Jurkat, Clone E6-1 (cell line): ENCODE data around the gene HIKESHI.

Experiments used
- DNase-seq: peaks from one replicate; pipeline ENCODE4 v3.0.0-alpha.2; 2011; ENCODE audit warnings: low read depth, low spot score
- H3K4me3 ChIP-seq: 2 replicates; pipeline ENCODE4 v1.5.1; 2011; ENCODE audit warnings: mild to moderate bottlenecking, low read length, control low read depth, moderate library complexity

HIKESHI gene

DNA sequence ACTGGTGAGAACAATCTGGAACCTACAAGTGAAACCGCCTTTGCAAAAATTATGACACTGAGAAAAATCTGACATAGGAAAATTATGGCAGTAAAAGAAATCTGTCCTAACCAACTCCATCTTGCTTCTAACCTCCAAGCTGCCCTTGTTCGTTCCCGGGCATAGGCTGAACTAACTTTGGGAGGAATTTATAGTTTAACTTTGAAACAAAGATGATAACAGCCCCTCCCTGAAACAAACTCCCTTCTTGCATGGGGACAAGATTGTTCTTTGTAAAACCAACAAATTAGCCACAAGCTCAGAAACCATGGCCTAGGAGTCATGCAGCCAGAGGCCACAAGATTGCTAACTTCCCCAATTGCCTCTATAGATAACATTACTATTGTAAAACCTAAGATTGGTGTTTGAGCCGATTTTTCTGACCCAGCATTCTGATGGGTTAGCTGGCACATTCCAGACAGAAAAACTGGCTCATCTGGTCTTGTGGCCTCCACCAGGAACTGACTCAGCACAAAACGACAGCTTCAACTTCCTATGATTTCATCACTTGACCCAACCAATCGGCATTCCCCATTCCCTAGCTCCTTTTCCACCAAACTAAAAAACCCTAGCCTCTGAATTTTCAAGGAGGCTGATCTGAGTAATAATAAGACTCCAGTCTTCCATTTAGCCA lies 69.0 kb downstream of the HIKESHI start:
- H3K4me3 ChIP-seq = no peak overlapping the region
- no peak for DNase-seq

DNA sequence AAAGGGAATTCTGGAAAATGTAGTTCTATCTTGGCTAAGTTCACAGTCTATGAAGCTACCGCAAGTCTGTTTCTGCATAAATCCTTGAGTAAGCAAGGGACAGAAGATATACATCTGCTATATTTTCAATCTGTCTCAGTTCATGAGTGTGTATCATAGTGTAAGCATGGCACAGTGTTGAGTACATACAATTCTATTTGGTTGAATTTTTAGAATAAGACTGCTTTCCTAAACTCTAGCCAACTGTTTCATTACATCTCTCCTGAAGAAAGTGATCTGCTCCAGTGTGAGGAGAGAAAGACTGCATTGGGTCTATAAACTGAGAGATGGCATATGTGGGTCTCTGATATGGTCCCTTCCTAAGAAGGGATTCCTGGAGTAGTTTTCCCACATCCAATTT lies 70.0 kb downstream of the HIKESHI start:
- no peak for DNase-seq
- no peak overlapping the region for H3K4me3 ChIP-seq

DNA sequence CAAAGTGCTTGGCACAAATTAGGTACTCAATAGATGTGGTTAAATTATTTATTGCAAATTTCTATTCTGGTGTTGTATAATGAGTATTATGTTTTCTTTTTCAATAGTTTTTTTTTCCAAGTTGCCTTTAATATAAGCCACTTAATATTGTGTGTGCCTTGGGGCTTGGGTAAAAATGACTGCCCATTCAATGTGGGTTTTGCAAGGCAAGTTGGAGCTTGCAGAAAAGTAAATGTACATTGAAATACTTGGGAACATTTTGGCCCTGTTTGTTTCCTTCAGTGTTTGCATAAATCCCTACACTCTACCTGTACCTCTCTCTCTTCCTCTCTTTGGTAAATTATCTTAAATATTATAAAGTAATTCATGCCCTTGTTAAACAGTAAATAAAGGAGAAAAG lies 70.5 kb downstream of the HIKESHI start:
- no peak overlapping the region for H3K4me3 ChIP-seq
- no peak for DNase-seq

GRCh38 chr11:86374069-86374468 lies 72.0 kb downstream of the HIKESHI start:
- H3K4me3 ChIP-seq = no peak overlapping the region
- DNase-seq = no peak

DNA sequence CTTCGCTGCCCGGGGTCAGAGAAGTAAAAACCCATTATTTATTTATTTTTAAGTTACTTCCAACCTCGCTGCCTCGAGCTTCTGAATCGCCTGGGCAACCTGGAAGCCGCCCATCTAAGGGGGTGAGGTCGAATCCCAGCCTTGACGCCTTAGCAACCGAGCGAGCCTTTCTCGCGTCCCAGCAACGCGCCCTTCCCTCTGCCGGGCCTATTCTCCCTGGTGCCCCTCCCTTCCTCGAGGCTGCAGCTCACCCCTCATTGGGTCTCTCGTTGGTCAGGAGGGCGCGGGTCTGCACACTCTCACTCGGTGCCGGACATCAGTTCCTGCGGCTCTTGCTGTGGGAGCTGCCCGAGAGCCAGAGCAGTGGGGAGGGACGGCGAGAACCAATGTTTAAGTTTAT lies 72.5 kb downstream of the HIKESHI start, which contains the start of gene CCDC81:
Gene CCDC81 (plus strand): TSS at position 302 of the 400 bp plus-strand sequence. CDS start 277 bp downstream, outside the sequence.
- no peak for DNase-seq
- H3K4me3 ChIP-seq = no peak within 1 kb of the TSS

- DNase-seq = no peak
- no peak overlapping the region for H3K4me3 ChIP-seq
These were observed 75.9 kb downstream of the HIKESHI start for GRCh38 chr11:86377972-86378371.

GRCh38 chr11:86380295-86381059 lies 78.4 kb downstream of the HIKESHI start:
- no peak for DNase-seq
- H3K4me3 ChIP-seq = no peak overlapping the region

DNA sequence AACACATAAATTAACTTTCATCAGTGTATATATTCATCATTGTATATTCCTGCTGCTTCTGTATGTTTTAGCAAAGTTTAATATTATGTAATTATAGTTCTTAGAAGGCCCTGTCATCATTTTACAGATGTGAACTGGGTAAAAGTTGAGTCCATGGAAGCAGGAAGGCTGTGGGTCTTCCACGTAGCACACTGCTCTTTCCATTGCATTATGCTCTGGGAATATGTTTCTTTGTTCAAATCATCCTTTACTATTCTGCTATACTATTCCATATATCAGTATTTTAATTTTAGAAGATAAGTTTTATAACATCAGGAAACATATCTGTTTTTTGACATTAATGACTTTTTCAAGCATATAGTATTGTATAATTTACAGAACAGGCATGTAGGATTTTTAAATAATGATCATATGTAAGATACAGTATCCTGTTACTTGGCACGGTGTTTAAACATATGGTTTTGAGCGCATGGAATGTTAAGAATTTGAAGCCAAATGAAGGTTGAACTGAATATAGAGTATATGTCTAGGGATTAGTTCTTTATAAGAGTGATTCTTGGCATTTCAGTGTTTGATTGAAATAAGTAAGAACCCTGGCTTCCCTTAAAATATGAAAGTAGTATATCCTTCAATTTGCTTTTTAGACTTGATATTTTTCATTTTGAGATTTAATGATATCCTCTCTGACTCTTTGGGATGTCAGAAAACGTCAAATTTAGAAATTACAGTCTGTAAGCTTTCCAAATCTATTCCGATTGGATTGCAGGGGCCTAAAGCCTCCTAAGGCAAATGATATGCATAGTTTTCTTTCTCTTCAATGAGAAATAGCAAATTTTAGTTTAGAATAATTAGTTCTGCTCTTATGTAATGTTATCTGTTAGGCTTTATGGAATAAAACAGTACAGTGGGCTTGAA lies 81.3 kb downstream of the HIKESHI start:
- DNase-seq = no peak

DNA sequence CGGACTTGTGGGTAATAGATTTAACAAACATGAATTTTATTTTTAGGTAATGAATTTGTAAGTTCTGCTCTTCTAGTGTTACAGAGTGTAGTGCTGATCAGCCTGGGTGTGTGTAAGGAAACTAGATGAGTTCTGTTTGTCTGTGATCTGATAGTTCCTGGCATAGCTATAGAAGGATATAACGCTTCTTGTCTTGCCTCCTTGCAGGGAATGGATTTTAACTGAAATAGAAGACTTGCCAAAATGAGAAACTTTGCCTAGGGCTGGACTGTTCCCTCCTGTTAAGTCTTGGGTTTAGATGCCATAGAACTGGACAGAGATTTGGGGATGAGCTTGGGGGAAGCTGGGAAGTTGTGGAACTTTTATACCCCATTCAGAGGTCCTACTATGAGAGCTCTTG lies 84.2 kb downstream of the HIKESHI start:
- H3K4me3 ChIP-seq = no peak overlapping the region
- DNase-seq = no peak

More for the DNA sequence above, 81.3 kb downstream of the HIKESHI start:
- H3K4me3 ChIP-seq = no peak overlapping the region

GRCh38 chr11:86386746-86387145 lies 84.7 kb downstream of the HIKESHI start:
- H3K4me3 ChIP-seq = no peak overlapping the region
- DNase-seq = no peak

- DNase-seq = no peak
- H3K4me3 ChIP-seq = no peak overlapping the region
These were observed 86.2 kb downstream of the HIKESHI start for GRCh38 chr11:86388198-86388597.

DNA sequence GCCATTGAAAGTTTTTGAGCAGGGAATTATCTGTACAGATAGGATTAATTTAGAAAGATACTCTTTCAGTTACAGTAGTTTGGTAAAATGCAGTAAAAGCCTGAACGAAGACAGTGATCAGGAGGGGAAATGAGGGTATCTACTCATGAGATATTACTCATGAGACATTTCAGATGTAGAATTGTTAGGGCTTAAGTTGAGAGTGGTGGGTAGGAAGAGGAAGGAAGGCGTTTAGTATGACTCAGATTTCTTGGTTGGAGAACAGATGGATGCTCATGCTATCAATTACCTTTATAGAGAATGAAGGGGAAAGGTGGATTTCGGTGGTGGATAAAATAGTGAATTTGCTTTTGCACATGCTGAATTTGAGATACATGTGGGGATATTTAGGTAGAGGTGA lies 88.4 kb downstream of the HIKESHI start:
- no peak overlapping the region for H3K4me3 ChIP-seq
- no peak for DNase-seq

DNA sequence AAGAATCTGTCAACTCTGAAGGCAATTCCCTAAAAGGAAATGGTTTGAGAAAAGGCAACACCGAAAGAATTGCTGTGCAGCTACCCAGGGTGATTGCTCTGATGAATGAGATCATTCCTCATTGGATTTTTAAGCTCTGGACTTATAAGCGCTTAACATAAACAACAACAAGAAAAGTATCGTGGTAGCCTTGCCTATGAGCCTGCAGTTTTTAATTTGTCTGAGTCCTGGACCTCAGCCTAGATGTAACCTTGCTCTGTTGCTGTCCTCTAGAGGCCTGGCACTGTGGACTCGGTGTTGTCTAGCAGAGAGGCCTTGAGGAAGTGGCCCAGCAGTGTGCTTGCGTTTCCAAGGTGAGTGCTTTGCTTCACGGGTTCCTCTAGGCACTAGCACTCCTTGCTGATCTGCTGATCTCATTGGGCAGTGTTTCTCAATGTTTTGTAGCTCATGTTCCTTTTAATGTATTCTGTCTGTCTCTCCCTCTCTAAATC lies 93.1 kb downstream of the HIKESHI start:
- no peak overlapping the region for H3K4me3 ChIP-seq
- no peak for DNase-seq
